ENCODE data around the gene NAGK. TPM values are rescaled to one million over a fixed set of nuclear protein-coding genes. Genes with fewer than 3 reads are reported as not detected.

The NAGK gene
- total RNA-seq, 2 donors from 2014 or later: 46.6 to 125 TPM

DNA sequence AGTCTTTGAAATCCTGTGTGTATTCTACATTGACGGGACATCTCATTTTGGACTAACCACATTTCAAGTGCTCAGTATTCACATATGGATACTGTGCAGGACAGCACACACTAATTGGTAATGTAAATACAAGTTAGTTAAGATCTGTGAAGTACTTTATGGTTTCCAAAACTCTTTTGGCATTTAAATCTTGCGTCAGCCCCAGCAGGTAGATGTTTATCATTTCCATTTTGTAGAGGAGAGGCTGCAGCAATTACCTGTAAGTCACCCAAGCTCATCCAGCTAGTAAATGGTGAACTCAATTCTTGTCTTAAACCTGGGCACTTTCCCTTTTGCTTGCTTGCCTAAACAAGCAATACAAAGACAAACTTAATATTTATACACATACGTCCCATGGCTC is 1.6 kb upstream of the NAGK start:
- TF ChIP-seq, protein P1, sequence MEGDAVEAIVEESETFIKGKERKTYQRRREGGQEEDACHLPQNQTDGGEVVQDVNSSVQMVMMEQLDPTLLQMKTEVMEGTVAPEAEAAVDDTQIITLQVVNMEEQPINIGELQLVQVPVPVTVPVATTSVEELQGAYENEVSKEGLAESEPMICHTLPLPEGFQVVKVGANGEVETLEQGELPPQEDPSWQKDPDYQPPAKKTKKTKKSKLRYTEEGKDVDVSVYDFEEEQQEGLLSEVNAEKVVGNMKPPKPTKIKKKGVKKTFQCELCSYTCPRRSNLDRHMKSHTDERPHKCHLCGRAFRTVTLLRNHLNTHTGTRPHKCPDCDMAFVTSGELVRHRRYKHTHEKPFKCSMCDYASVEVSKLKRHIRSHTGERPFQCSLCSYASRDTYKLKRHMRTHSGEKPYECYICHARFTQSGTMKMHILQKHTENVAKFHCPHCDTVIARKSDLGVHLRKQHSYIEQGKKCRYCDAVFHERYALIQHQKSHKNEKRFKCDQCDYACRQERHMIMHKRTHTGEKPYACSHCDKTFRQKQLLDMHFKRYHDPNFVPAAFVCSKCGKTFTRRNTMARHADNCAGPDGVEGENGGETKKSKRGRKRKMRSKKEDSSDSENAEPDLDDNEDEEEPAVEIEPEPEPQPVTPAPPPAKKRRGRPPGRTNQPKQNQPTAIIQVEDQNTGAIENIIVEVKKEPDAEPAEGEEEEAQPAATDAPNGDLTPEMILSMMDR (IDR thresholded peaks at IDR 0.05): no peak
- H3K27me3 ChIP-seq (replicated peaks; ENCODE audit: insufficient read depth): no peaks in the 10 kb centered on the region
- H3K9me3 ChIP-seq: no peaks in the 10 kb centered on the region
- H3K27ac ChIP-seq: no peak overlapping the region
- peaks cover 15 to 21% of the 10 kb centered on the region in 2 donors for H3K4me1 ChIP-seq (ENCODE audit: control insufficient read depth in 1 of 2, low read depth in 2 of 2)
- H3K36me3 ChIP-seq: no peaks in the 10 kb centered on the region
- DNase-seq (ENCODE audit: low spot score) (no peak), ATAC-seq (ENCODE audit: insufficient number of reproducible peaks, low FRiP score, low read depth) (no peak)
- no peak overlapping the region for H3K4me3 ChIP-seq

DNA sequence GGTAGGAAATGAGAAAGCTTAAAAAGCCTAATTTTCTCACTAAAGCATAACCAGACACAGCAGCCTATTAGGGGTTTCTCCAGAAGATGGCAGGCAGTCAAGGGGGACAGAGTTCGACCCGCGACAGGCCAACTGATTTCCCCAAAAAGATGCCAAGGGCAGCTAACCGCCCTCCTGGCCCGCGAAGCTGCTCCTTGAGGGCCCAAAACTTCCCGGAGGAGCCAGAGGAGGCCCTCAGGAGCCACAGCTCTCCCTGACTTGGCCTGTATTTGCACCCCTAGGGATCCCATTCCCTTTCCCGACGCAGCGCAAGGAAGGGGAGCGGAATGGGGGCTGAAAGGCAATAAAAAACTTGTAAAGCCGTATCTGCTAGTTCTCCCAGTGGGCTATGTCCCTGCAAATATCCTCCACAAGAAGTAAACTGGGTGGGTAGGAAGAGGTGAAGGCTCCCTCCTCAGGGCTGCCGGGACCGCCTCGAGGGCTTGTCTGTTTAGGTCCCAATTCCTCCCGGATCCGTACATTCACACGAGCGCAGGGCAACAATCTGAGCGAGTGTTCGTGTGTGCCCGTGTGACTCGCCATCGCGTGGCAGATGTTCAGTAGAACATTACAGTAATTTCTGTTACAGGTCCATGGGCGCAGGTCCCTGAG is 756 bp upstream of the NAGK start:
- DNase-seq (ENCODE audit: low spot score): no peak
- no peak for ATAC-seq (ENCODE audit: insufficient number of reproducible peaks, low FRiP score, low read depth)

DNA sequence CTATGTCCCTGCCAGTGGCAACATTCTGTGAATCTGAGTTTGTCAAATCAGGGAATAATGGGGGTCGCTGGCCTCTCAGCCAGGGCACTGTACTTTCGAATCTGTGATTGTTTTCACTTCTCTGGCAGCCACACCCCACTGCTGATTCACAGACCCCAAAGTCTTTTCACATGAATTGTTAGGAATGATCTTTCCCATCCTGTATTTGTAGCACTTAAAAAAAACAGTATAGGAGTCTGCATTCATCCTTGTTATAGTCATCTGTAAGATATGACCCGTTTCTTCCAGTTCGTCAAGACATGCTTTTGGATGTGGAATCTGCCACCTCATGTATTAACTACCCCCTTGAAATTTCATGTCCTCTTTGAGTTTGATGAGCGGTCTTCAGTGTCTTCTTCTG is 928 bp downstream of the NAGK start:
- TF ChIP-seq, protein P1 (IDR thresholded peaks at IDR 0.05): no peak
- peaks cover 15 to 21% of the 10 kb centered on the region in 2 donors for H3K4me1 ChIP-seq (ENCODE audit: control insufficient read depth in 1 of 2, low read depth in 2 of 2)
- no peak for DNase-seq (ENCODE audit: low spot score)
- H3K27me3 ChIP-seq (replicated peaks; ENCODE audit: insufficient read depth): no peaks in the 10 kb centered on the region
- peaks cover 14% of the 10 kb centered on the region for H3K36me3 ChIP-seq
- no peak for ATAC-seq (ENCODE audit: insufficient number of reproducible peaks, low FRiP score, low read depth)
- peak overlapping the region; percentile 81 for H3K4me3 ChIP-seq
- H3K9me3 ChIP-seq: no peaks in the 10 kb centered on the region
- no peak overlapping the region for H3K27ac ChIP-seq

More for the DNA sequence above, 756 bp upstream of the NAGK start:
- Histone ChIP-seq H3K27ac (peak overlapping the region; percentile 86 to 92), H3K4me3 (peak overlapping the region; percentile 81), H3K36me3 (peaks cover 5% of the 10 kb centered on the region), H3K27me3 (replicated peaks; ENCODE audit: insufficient read depth) (no peaks in the 10 kb centered on the region), H3K9me3 (no peaks in the 10 kb centered on the region), H3K4me1 (ENCODE audit: control insufficient read depth in 1 of 2, low read depth in 2 of 2) (peaks cover 15 to 21% of the 10 kb centered on the region in 2 donors)
- TF ChIP-seq, protein P1 (IDR thresholded peaks at IDR 0.05): no peak

DNA sequence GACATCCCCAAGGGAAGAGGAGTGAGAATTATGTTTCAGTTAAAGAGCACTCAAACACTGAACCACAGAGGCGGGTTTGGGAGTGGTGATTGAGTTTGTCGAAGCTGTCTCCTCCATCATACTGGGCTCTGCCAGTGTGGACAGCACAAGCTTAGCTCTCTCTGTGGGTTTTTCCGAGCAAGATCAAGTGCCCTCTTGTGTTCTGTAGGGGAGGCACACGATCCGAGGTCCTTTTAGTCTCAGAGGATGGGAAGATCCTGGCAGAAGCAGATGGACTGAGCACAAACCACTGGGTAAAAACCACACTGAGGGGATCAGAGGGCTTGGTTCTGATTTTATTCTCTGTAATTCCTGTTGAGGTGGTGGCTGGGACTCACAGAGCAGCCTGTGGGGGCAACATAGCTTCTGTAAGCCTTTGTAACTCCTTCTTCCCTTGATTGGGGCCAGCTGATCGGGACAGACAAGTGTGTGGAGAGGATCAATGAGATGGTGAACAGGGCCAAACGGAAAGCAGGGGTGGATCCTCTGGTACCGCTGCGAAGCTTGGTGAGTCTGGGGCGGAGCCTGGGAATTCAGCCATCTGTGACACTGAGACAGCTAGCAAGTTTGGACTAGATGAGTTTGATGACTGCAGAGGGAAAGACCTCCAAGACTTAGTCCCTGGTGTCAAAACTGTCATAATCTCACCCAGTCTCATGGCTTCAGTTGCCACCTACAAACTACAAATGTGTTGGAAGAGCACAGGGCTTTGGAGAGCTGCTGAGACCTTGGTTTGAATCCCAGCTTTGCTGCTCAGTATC is 2.0 kb downstream of the NAGK start:
- H3K27me3 ChIP-seq (replicated peaks; ENCODE audit: insufficient read depth): no peaks in the 10 kb centered on the region
- H3K4me1 ChIP-seq (ENCODE audit: control insufficient read depth in 1 of 2, low read depth in 2 of 2): peaks cover 15 to 21% of the 10 kb centered on the region in 2 donors
- no peaks in the 10 kb centered on the region for H3K9me3 ChIP-seq
- H3K27ac ChIP-seq: no peak overlapping the region
- TF ChIP-seq, protein P1 (IDR thresholded peaks at IDR 0.05): no peak
- peaks cover 23% of the 10 kb centered on the region for H3K36me3 ChIP-seq
- H3K4me3 ChIP-seq: peak overlapping the region; percentile 22
- DNase-seq (ENCODE audit: low spot score): no peak
- ATAC-seq (ENCODE audit: insufficient number of reproducible peaks, low FRiP score, low read depth): no peak

DNA sequence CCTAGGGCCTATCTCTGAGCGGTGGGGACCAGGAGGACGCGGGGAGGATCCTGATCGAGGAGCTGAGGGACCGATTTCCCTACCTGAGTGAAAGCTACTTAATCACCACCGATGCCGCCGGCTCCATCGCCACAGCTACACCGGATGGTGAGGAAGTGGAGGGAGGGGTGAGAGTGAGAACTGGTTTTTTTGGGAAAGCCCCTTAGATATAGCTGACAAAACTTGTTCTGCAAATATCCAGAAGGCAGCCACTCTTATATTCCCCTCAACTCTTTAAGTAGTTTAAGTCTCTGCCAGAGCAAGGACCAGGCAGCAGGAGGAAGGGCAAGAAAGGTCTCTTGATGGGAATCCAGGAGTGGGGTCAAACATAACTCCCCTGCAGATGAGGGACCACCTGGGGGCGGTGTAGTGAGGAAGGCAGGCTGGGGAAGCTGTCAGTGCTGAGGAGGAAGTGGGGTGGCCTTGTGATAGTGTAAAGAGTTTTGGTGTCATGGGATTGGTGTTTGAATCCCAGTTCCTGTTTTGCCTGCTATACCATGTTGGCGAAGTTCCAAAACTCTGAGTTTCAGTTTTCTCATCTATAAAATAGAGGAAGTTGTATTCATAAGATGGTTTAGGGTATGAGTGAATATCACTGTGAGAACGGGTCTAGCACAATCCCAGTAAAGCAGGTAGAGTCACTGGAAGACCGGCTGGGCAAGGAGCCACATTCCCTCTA is 3.4 kb downstream of the NAGK start:
- ATAC-seq (ENCODE audit: insufficient number of reproducible peaks, low FRiP score, low read depth): no peak
- peak overlapping the region; percentile 24 for H3K4me3 ChIP-seq
- peak overlapping the region in 1 of 2 donors; percentile 19 for H3K27ac ChIP-seq
- DNase-seq (ENCODE audit: low spot score): no peak
- H3K9me3 ChIP-seq: no peaks in the 10 kb centered on the region
- no peaks in the 10 kb centered on the region for H3K27me3 ChIP-seq (replicated peaks; ENCODE audit: insufficient read depth)
- TF ChIP-seq, protein P1 (IDR thresholded peaks at IDR 0.05): no peak
- H3K36me3 ChIP-seq: peaks cover 25% of the 10 kb centered on the region
- peaks cover 15 to 21% of the 10 kb centered on the region in 2 donors for H3K4me1 ChIP-seq (ENCODE audit: control insufficient read depth in 1 of 2, low read depth in 2 of 2)
